ENCODE data around the gene NBAS. TPM values are rescaled to one million over a fixed set of nuclear protein-coding genes. Genes with fewer than 3 reads are reported as not detected.
A peak's percentile ranks its signal among the peaks of the same experiment; 100 is the strongest.

NBAS gene
- total and polyA plus RNA-seq, 9 of the 15 experiments (the other 6 are each of a cell fraction or from before 2014, with no cell fraction given) = 15.3 to 94.4 (median 69.9) TPM

DNA sequence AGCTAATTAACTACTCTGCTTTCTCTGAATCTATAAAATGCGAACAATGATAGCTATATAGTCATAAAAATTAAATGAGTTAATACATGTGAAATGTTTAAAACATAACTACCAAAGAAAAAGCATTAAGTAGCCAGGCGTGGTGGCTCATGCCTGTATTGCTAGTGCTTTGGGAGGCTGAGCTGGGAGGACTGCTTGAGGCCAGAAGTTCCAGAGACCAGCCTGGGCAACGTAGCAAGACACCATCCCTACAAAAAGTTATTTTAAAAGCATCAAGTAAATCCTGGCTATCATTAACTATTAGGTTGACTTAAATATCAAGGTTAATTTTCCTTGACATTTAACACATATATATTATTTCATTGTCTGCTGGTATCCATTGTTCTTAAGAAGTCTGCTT is 152.4 kb downstream of the NBAS start:
- no peak overlapping the region for H3K27ac ChIP-seq (ENCODE audit: extremely low read depth, low read depth, low read length)
- in situ Hi-C loops (cut with MboI) (no loop called here), intact Hi-C loops (cut with micrococcal nuclease) (no loop called here)
- H3K36me3 ChIP-seq (ENCODE audit: control insufficient read depth, insufficient read depth, low read length) = peaks cover 53% of the 10 kb centered on the region
- H3K9ac ChIP-seq (ENCODE audit: insufficient read depth in 1 of 2, low read depth in 2 of 2, low read length in 2 of 2) = no peak overlapping the region
- TF ChIP-seq RBM25 (IDR thresholded peaks at IDR 0.05; ENCODE audit: low read depth, low read length, severe bottlenecking) (peak; percentile 11), ZNF121 (CRISPR knock-in tag; conservative IDR thresholded peaks at IDR 0.05) (peak; percentile 54), CCAR2 (IDR thresholded peaks at IDR 0.05; ENCODE audit: low read depth, low read length) (no peak)
- DNase-seq (ENCODE audit: extremely low read depth in 1 of 4, low spot score in 3 of 4) = no peak
- H3K4me3 ChIP-seq = no peak overlapping the region
- H3K9me3 ChIP-seq (replicated peaks; ENCODE audit: control insufficient read depth, insufficient read depth, low read depth, low read length) = no peaks in the 10 kb centered on the region
- WGBS (ENCODE audit: insufficient coverage, low coverage, missing lambda C conversion rate) = 100% methylated on average over 3 of the region's 3 CpGs
- H2AFZ ChIP-seq (ENCODE audit: low read depth, low read length) = no peak overlapping the region
- no TSS peak for BruUV-seq (replicated peaks)
- H3K9me1 ChIP-seq (ENCODE audit: control insufficient read depth, insufficient read depth, low read length) = no peaks in the 10 kb centered on the region
- no peak for ATAC-seq
- no peak for FAIRE-seq
- H3K27me3 ChIP-seq (ENCODE audit: control insufficient read depth in 2 of 2, insufficient read depth in 2 of 2, low read length in 2 of 2) = no peaks in the 10 kb centered on the region
- H3K4me2 ChIP-seq (ENCODE audit: insufficient read depth, low read length) = no peak overlapping the region
- H3K79me2 ChIP-seq (ENCODE audit: control insufficient read depth, insufficient read depth, low read length) = no peaks in the 10 kb centered on the region
- no peaks in the 10 kb centered on the region; a peak in 1 of 5 replicates for H3K4me1 ChIP-seq (replicated peaks in 1 of 2; ENCODE audit: control insufficient read depth in 2 of 2, insufficient read depth in 2 of 2, low read length in 2 of 2)
- POLR2A ChIA-PET = interaction anchor here (0.7 kb wide), 1 partner anchor 16 kb away, joined by 3 read pairs; no protein-coding TSS in a partner anchor
- CTCF ChIA-PET (ENCODE audit: low intra/inter-chr PET ratio) = no interaction called here
- no peaks in the 10 kb centered on the region for H4K20me1 ChIP-seq (replicated peaks; ENCODE audit: control insufficient read depth, insufficient read depth, low read length)

DNA sequence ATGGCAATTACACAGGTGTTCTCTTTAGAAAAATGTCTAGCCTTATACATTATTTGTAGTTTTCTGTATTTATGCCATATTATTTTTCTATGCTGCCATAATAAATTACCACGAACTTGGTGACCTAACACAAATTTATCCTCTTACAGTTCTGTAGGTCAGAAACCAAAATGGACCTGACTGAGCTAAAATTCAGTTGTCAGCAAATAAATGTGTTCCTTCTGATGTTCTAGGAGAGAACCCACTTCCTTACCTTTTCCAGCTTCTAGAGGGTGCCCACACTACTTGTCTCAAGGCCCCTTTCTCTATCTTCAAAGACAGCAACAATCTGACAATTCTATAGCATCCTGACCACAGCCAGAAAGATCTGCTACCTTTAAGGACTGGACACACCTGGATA is 153.5 kb downstream of the NBAS start:
- Histone ChIP-seq H3K27me3 (ENCODE audit: control insufficient read depth in 2 of 2, insufficient read depth in 2 of 2, low read length in 2 of 2) (no peaks in the 10 kb centered on the region), H3K4me3 (no peak overlapping the region), H3K4me1 (replicated peaks in 1 of 2; ENCODE audit: control insufficient read depth in 2 of 2, insufficient read depth in 2 of 2, low read length in 2 of 2) (no peaks in the 10 kb centered on the region; a peak in 1 of 5 replicates), H3K9me3 (replicated peaks; ENCODE audit: control insufficient read depth, insufficient read depth, low read depth, low read length) (no peaks in the 10 kb centered on the region), H2AFZ (ENCODE audit: low read depth, low read length) (no peak overlapping the region), H3K9me1 (ENCODE audit: control insufficient read depth, insufficient read depth, low read length) (no peaks in the 10 kb centered on the region), H3K9ac (ENCODE audit: insufficient read depth in 1 of 2, low read depth in 2 of 2, low read length in 2 of 2) (no peak overlapping the region), H3K4me2 (ENCODE audit: insufficient read depth, low read length) (no peak overlapping the region), H4K20me1 (replicated peaks; ENCODE audit: control insufficient read depth, insufficient read depth, low read length) (no peaks in the 10 kb centered on the region), H3K36me3 (ENCODE audit: control insufficient read depth, insufficient read depth, low read length) (peaks cover 43% of the 10 kb centered on the region), H3K27ac (ENCODE audit: extremely low read depth, low read depth, low read length) (no peak overlapping the region), H3K79me2 (ENCODE audit: control insufficient read depth, insufficient read depth, low read length) (no peaks in the 10 kb centered on the region)
- ChIA-PET CTCF (ENCODE audit: low intra/inter-chr PET ratio) (no interaction called here), POLR2A (no interaction called here)
- FAIRE-seq (no peak), ATAC-seq (peak; percentile 19; the same call in 1 of the 3 replicates), DNase-seq (ENCODE audit: extremely low read depth in 1 of 4, low spot score in 3 of 4) (no peak)
- in situ Hi-C loops (cut with MboI) (no loop called here), intact Hi-C loops (cut with micrococcal nuclease) (no loop called here)
- 76% methylated on average over 1 of the region's 1 CpG for WGBS (ENCODE audit: insufficient coverage, low coverage, missing lambda C conversion rate)
- BruUV-seq (replicated peaks) = no TSS peak
- TF ChIP-seq, protein P1, sequence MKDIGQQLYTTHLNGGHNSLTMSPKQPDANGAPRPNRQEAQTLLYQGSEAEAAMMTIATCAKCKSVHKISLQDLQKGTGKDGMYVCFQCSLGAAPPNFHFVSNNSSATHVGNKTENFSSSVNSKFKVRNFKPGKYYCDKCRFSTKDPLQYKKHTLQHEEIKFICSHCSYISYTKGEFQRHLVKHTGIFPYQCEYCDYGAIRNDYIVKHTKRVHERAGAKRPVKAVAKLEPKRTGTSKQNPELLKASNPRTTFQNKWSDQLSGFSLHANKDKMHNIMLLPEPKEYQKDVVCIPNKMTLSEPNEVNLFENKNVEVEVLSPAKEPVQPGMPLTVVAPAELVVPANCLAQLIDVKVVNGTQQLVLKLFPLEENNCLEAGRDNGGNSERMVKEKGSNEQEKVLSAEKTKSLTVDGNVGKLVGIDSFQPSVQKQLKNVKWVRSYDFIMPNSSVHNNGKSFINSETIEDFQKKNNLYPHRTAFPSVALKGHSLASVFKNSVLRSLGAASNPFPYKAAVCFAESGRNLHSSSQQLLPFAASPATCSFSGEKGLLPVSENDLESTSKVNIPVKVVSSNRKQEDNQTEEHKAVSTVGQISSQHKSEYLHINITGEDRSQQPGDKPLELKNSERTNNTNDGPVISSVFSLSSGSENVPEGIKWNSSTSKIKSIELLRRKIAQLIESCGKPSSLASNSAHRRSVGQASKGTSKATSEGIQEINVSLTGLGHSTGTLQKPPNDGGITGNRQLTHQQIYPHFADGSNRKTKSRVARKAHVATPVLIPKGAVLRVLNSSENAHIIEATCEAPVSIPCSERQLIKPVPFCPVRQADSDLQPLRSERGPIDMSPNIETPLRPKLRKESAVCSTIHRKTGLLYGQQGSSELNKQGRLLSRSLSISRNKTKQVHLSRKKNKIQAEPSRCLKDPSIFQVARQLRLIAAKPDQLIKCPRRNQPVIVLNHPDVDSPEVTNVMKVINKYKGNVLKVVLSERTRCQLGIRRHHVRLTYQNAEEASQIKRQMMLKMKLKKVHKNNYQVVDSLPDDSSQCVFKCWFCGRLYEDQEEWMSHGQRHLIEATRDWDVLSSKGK (CRISPR knock-in tag; IDR thresholded peaks at IDR 0.05) = no peak
- TF ChIP-seq, protein P2, sequence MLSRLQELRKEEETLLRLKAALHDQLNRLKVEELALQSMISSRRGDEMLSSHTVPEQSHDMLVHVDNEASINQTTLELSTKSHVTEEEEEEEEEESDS (CRISPR knock-in tag; IDR thresholded peaks at IDR 0.05) = no peak
- TF ChIP-seq MAFF (IDR thresholded peaks at IDR 0.05; ENCODE audit: low read length) (peak; percentile 56), HDAC3 (IDR thresholded peaks at IDR 0.05; ENCODE audit: borderline replicate concordance, partially characterized antibody) (no peak), ZBED1 (IDR thresholded peaks at IDR 0.05) (no peak), HMG20B (CRISPR knock-in tag; IDR thresholded peaks at IDR 0.05) (no peak), MAFG (tag; conservative IDR thresholded peaks at IDR 0.05) (peak; percentile 30; the same call in 1 of the 2 replicates), HMGN3 (IDR thresholded peaks at IDR 0.05; ENCODE audit: borderline replicate concordance, extremely low read depth, insufficient read length, low read depth, low read length) (no peak), ZNF316 (IDR thresholded peaks at IDR 0.05) (peak; percentile 71), ZNF384 (IDR thresholded peaks at IDR 0.05; ENCODE audit: low read depth, low read length) (no peak), C11orf30 (IDR thresholded peaks at IDR 0.05; ENCODE audit: low read depth) (peak; percentile 62)

Measured in K562 (cell line).